Stimulated activated CD4-positive, alpha-beta T cell treated with anti-CD3 and anti-CD28 coated beads, Interleukin-4, amount 100 ng/mL, for 24 hours (primary cell): ENCODE measurements around the gene PCYT2.
A peak's percentile ranks its signal among the peaks of the same experiment; 100 is the strongest.

Experiments used
- DNase-seq: peaks from one replicate; pipeline ENCODE4 v3.0.0-alpha.2; 2020

The PCYT2 gene

GRCh38 chr17:81869221-81870130 is 41.7 kb downstream of the PCYT2 start:
- peak; percentile 46 for DNase-seq

DNA sequence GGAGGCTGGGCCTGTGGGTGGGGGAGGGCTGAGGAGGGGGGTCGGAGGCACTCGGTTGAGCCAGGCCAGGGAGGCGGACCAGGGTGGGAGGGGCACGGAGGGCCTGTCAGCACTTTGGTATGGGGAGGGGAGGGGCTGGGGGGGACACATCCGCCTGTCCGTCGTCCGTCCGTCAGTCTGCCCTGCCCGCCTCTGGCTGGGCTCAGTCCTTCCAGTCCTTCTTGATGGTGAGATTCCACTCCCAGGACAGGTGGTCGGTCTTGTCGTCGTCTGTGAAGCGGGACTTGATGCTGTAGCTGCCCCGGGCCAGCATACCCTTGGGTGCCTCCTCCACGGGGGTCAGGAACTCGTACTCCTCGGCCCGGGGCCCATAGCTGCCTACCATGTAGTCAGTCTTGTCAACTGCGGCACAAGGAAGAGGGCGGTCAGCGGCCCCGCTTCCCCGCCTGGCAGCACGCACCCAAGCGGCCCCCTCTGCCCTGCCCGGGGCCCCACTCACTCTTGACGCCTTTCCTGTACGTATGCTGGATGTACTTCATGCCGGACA is 42.5 kb downstream of the PCYT2 start:
- no peak for DNase-seq

DNA sequence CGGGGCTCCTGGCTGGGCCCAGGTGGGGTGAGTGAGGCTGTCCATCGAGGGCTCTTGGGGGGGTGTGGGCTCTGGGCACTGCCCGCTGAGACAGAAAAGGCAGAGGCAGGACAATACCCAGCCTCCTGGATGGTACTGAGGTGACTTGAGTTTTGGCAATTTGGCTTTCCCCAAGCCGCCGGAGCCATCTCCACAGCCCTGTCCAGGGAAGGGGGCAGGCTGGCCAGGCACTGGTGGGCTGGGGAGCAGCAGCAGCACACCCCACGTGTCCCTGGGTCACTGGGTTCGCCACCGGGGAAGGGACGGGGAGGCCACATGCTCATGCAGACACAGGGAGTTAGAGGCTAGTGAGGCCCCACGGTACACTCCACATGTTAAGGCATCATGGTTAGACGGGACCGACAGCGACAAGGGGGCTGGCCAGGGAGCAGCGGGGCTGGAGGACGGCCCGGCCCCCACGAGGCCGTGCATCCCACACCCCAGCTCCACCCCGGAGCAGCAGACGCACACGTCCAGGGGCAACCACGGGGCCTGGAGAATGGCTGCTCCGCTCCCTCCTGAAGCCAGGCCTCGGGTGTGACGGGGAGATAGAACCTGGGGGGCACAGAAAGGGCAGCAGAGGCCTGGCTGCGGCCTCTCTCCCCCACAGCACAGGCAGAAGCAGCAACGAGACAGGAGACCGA is 43.1 kb downstream of the PCYT2 start:
- no peak for DNase-seq

DNA sequence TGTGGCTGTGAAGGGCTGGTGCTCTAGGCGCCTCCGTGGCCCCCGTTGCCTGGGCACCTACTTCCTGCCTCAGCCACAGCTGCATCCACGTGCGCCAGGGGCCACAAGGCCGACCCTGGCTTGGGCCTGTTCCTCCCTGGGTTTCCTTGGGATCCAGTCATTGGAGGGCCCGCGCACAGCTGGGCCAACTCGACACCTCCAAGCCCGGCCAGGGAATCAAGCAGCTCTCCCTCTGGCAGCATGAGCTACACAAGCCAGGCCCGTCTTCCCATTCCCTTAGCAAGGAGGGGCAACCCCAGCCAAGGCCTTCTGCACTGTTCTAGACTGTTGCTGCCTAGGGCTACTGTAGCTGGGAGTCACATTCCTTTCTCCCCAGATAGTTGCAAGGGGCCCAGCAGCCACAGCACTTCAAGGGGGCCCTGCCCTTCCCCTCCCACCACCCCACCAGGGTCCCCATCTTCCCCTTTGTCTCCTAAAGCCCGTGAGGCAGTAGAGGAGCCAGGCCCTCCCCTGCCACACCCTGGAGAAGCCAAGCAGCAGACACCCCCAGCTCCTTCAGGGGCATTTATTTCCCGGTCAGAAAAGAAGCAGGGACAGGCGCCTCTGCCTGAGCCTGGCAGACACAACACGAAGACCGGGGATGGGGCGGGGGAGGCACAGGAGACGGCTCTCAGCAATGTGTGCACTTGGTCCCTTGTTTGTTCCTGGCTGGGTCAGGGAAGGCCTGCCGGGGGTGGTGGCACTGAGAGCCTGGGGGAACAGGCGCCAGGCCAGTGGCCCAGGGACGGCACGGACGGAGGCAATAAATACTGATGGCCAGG is 43.8 kb downstream of the PCYT2 start:
- no peak for DNase-seq

DNA sequence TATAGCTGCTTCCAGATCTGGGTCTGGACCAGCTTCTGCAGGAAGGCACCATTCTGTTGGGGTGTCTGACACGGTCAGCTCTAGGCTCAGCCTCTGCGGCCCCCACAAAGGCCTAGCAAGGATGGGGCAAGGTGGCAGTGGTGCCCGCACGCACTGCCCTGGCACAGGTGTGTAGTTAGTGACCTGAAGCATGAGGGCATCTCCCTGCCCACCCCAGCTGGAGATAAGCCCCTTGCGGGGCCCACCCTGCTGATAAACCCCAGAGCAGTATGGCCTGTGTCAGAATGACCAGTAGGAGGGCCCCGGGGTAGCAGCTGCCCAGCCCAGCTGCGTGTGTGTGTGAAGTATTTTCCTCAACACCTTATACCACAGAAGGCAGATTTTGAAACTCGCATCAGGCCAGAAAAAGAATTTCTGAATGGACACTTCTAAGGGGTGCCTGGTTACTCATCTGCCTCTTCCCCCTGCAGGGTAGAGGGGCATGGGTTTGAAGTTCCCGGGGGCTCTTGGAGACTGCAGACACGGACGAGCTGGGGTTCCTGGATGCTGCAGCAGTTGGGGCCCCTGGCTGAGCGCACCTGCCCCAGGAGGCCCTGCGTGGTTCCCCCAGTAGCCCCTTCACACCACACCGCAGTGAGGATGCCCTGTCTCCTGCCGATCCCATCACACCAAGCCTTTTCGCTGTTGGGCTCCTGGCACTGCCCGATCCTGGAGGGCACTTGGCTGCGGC is 44.6 kb downstream of the PCYT2 start:
- no peak for DNase-seq

DNA sequence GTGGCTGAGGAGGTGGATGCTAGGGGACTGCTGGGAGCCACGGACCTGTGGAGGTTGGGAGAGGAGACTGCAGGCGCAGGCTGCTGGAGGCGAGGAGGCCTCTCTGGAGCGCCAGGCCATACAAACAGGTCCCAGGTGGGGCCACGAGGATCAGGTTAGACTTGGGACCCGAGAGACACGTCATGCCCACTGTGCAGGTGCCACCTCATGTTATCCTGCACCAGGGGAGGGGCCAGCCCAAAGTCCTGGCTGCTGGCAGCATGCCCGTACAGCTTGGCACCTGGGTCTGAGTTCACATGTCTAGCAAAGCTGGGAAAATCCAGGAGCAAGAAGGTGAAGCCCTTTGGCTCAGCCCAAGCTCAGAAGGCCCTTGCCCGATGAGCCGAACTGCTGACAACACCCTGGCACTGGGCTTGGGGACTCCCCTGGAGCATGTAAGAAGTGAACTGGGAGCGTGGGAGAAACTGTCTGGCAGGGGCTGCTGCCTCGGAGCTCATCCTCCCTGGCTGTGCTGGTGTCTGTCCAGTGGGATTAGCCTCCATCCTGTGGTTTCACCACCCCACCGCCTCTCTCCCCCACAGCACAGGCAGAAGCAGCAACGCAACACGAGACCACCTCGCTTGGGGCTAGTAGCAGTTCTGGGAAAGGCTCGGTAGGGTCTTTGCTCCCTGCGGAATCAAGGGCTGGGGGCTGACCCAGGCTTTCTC is 45.3 kb downstream of the PCYT2 start:
- DNase-seq, result no peak

DNA sequence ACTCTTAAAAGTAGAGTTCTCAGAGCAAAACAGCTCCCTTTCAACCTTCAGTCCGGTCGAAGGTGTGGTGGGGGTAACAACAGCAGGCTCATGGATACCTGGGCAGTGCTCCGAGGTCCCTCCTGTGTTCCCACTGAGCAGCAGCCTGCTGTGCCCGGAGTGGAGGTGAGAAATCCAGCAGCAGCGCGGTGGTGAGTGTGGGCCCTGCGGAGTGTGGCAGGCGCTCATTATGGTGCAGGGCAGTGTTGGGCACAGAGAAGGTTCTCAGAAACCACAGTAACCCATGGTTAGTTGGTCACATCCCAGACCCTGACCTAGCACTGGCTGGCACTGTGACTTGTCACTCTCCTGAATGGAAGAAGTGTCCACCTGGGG is 45.9 kb downstream of the PCYT2 start:
- no peak for DNase-seq

DNA sequence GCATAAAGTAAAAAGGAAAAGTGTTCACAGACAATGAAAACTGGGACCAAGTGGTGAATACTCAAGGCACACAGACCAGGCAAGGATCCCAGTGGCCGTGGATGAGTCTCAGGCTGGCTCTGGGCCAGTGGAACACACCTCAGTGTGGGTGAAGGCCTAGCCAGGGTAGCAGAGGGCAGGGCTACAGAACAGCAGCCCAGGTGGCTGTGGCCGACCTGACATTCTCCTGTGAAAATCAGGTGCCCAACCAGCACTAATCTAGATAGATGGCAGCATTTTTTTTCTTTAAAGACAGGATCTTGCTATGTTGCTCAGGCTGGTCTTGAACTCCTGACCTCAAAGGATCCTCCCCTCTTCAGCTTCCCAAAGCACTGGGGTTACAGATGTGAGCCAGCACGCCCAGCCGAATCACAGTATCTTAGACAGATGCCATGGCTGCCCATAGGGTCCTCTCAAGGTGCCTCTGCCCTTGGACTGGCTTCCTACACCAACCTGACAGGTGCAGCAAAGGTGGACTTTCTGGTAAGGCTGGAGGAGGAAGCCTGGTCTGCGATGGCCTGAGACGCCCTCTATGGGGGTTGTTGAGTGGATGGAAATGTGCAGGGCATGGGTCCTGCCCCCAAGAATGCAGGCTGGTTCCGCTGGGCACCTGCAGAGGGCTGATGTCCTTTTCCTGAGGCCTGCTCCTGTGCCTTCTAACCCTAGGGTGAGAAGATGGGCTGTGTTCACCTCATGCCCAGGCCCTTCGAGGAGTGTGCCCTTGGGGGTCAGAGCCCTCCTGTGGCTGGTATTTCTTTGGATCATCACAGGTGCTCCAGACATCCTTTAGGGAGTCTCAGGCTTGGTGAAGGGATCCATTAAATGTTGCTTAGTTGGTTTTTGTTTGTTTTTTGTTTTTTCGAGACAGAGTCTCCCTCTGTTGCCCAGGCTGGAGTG is 47.1 kb downstream of the PCYT2 start:
- no peak for DNase-seq

- DNase-seq, result no peak
Observed at GRCh38 chr17:81863123-81863675, 48.0 kb downstream of the PCYT2 start.

DNA sequence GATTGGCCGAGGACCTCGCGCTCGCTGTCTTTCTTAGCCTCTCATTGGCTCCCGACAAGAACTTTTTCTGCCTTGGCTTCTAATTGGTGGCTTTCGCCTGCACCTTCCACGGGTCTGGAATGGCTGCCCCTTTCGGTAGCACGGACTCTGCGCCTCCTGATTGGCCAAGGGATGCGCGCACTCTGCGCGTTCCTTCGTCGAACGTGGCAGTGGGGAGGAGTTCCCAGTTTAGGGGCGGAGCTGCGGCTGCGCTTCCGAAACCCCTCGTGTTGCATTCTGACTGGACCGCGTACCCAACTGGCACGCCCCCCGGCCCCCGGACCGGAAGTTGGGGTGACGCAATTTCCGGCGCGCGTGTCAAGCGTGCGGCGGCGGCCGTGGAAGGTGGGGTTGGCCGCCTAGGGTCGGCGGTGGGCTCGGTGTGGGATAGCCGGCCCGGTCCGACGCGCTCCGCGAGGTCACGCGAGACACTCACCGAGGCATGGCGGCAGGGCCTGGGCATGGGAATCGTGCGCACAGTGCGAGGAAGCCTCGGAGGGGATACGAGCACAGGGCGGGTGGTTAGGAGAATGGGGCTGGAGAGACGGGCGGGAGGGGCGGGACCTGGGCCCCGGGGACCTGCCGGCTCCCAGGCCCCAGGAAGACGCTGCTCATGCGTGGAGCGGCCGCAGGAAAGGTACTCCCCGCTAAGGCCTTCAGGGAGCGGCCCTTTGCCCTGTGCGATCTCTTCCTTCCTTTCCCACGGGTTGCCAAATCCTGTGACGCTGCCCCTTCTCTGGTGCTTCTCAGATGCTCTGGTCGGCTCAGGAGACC is 50.2 kb downstream of the PCYT2 start:
- peak; percentile 99 for DNase-seq

- DNase-seq, result no peak
Observed at GRCh38 chr17:81859906-81860755, 51.1 kb downstream of the PCYT2 start, which contains the start of gene P4HB. Gene P4HB (minus strand): TSS chr17:81860535. CDS start chr17:81860471, 64 bp downstream.

- DNase-seq, result no peak
Observed at GRCh38 chr17:81858967-81859905, 52.0 kb downstream of the PCYT2 start.

DNA sequence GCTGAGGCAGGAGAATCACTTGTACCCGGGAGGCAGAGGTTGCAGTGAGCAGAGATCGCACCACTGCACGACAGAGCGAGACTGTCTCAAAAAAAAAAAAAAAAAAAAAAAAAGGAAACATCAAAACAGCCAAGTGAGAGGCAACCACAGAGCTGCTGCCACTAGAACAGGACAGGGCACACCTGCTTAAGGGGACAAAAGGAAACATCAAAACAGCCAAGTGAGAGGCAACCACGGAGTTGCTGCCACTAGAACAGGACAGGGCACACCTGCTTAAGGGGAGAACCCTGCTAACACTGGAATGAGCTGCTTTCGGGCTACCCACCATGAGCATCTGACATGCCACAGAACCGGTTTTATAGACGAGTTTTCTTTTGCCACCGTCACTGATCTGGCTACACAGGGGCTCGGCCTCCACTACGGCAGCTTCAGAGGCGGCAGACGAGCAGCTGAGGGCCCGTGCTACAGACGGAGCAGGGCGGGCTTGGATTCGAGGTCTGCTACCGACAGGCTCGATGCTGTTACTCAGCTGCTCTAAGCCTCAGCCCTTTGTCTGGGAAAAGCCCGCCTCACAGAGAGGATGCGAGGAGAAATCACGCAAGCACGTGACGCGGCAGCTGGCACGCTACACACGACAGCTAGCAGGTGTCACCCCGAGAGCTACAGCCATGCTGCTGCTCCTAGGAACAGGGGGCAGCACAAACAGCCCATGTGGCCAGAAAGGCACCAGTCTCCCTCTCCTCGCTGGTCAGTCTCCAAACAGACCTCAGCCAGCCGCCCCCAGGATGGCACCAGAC is 52.8 kb downstream of the PCYT2 start:
- DNase-seq, result no peak

DNA sequence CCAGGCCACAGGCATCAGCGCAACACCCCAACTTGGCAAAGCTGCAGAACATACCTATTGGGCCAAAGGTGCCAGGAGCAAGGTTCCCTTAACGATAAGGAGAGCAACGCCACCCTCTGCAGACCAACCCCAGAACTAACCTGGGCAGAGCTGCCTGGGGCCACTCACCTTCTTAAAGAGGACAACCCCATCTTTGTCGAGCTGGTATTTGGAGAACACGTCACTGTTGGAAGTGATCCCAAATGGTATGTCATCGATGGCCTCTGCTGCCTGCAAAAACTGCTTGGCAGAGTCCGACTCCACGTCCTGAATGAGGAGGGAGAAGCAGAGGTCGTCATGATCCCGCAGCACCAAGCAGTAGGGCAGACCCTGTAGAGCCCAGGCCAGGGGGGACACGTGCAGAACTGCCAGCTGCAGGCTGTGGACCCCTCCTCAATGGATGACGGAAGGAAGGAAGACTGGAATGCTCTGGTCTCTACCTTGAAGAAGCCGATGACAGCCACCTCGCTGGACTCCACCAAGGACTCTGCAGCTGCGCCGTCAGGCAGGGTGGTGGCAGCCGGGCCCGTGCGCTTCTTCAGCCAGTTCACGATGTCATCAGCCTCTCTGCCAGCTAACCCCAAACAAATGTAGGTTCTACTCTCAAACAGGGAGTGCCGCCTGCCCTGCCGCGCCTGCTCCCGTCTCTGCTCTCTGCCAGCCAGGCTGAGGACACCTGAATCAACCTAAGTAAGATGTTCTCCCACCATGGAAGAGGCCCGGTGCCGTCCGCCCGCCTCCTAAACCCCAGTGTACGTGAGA is 56.0 kb downstream of the PCYT2 start:
- DNase-seq, result no peak

DNA sequence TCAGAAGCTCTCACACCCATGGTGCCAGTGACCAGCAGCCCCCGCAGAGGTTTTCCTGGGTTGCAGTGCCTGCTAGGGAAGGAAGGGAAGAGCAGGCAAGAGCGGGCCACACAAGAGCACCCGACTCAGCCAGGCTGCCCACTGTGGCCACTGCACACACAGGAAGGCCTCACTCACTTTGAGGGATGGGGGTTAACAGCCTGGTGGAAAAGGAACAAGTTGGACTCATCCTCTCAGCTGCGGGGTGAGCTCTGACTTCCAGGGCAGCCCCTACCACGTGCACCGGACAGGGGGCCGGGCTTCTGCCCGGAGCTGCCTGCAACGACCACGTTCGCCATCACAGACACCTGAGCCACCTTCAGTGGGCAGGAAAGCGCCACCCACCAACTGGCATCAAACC is 59.0 kb downstream of the PCYT2 start:
- DNase-seq, result no peak
